ENCODE measurements around the gene ZNF681.
"Not testable (repeated sequence)": the region's sequence is repeated elsewhere in the genome, so short reads cannot be mapped to it uniquely, and the experiment has no call there.

ZNF681 gene

GRCh38 chr19:23772675-23773063, 14.0 kb upstream of the ZNF681 start:
- no peak for DNase-seq

GRCh38 chr19:23771761-23772674, 13.3 kb upstream of the ZNF681 start:
- DNase-seq, result no peak

GRCh38 chr19:23771316-23771715, 12.6 kb upstream of the ZNF681 start:
- DNase-seq, result no peak

GRCh38 chr19:23770672-23771250, 12.1 kb upstream of the ZNF681 start:
- DNase-seq, result no peak

- no peak for DNase-seq
Observed at GRCh38 chr19:23769691-23770468, 11.2 kb upstream of the ZNF681 start.

GRCh38 chr19:23766951-23767350, 8.3 kb upstream of the ZNF681 start:
- DNase-seq, result no peak

- no peak for DNase-seq
Observed at GRCh38 chr19:23764781-23765180, 6.1 kb upstream of the ZNF681 start.

GRCh38 chr19:23762884-23763711, 4.4 kb upstream of the ZNF681 start:
- no peak for DNase-seq

GRCh38 chr19:23762548-23762883, 3.8 kb upstream of the ZNF681 start:
- no peak for DNase-seq

GRCh38 chr19:23760326-23760725, 1.6 kb upstream of the ZNF681 start:
- DNase-seq, result not testable (repeated sequence)

- DNase-seq, result not testable (repeated sequence)
Observed at GRCh38 chr19:23743633-23744232, 15.0 kb downstream of the ZNF681 start.

- not testable (repeated sequence) for DNase-seq
Observed at GRCh38 chr19:23730729-23731465, 27.8 kb downstream of the ZNF681 start.

- not testable (repeated sequence) for DNase-seq
Observed at GRCh38 chr19:23724161-23724560, 34.5 kb downstream of the ZNF681 start.

- no peak for DNase-seq
Observed at GRCh38 chr19:23718802-23719201, 39.9 kb downstream of the ZNF681 start.

GRCh38 chr19:23716792-23717191, 41.9 kb downstream of the ZNF681 start:
- no peak for DNase-seq

- DNase-seq, result no peak
Observed at GRCh38 chr19:23709347-23709746, 49.3 kb downstream of the ZNF681 start.

- DNase-seq, result no peak
Observed at GRCh38 chr19:23706657-23707056, 52.0 kb downstream of the ZNF681 start.

- DNase-seq, result no peak
Observed at GRCh38 chr19:23699521-23699860, 59.2 kb downstream of the ZNF681 start.

GRCh38 chr19:23698711-23699520, 59.8 kb downstream of the ZNF681 start:
- no peak for DNase-seq

GRCh38 chr19:23692937-23693336, 65.8 kb downstream of the ZNF681 start:
- DNase-seq, result not testable (repeated sequence)
